ENCODE measurements around the gene DNAJC11.

Gene DNAJC11

DNA sequence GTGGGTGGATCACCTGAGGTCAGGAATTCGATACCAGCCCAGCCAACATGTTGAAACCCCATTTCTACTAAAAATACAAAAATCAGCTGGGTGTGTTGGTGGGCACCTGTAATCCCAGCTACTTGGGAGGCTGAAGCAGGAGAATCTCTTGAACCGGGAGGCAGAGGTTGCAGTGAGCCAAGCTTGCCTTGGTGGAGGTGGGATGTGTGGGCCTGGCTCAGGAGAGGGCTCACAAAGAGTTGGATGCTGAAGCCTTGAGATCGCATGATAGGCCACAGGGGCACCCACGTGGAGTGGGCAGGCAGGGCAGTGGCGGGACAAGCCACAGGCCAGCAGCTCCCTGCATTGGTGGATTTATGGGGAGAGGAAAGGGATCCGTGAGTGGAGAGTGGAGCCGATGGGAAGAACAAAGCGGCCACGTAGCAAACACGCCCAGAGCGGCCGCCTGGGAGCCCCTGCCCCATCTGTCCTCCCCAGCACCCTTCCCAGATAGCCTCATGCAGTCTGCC, 72.6 kb downstream of the DNAJC11 start:
- CTCF ChIA-PET, result interaction anchor here (3.5 kb wide), 1 partner anchor 17 kb away, joined by 17 read pairs; no protein-coding TSS in a partner anchor
- POLR2A ChIA-PET, result no interaction called here
- TF ChIP-seq, protein P1, sequence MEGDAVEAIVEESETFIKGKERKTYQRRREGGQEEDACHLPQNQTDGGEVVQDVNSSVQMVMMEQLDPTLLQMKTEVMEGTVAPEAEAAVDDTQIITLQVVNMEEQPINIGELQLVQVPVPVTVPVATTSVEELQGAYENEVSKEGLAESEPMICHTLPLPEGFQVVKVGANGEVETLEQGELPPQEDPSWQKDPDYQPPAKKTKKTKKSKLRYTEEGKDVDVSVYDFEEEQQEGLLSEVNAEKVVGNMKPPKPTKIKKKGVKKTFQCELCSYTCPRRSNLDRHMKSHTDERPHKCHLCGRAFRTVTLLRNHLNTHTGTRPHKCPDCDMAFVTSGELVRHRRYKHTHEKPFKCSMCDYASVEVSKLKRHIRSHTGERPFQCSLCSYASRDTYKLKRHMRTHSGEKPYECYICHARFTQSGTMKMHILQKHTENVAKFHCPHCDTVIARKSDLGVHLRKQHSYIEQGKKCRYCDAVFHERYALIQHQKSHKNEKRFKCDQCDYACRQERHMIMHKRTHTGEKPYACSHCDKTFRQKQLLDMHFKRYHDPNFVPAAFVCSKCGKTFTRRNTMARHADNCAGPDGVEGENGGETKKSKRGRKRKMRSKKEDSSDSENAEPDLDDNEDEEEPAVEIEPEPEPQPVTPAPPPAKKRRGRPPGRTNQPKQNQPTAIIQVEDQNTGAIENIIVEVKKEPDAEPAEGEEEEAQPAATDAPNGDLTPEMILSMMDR (IDR thresholded peaks at IDR 0.05; ENCODE audit: insufficient read depth, low read length, missing control alignments), result no peak
- DNase-seq (ENCODE audit: low read depth, low spot score), result no peak
- H3K4me3 ChIP-seq (ENCODE audit: low read depth, low read length), result no peak overlapping the region

DNA sequence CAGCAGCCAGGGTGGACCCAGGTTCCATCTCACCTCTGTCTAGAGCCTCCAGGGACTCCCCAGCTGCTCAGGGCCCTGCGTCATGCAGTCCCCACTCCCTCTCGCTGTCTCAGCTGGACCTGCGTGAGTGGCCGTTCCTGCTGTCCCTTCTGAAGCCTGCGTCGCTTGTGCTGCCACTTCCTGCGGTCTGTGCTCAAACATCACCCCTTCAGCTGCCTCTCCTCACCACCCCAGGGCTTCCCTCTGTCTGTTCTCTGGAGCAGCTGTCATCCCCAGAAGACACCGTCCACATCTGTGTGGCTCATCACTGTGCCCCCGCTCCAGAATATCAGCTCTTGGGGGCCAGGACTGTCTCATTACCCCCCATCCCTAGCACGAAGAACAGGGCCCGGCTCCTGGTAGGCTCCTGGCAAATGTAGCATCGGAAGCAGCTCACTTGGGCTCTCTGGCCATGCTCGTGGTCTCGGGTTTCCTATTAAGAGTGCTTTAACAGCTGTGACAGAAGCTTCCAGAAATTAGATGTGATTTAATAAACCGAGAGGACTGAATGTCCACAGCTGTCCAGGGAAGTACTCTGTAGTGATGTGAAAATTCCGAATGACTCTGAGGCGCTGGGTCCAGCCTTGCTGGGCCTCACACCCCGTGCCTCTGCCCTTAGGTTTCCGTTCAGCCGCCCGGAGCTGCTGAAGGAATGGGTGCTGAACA, 73.6 kb downstream of the DNAJC11 start:
- CTCF ChIA-PET, result interaction anchor here (1.1 to 3.5 kb wide), 2 partner anchors 18 to 27 kb away, joined by 3 to 17 read pairs; no protein-coding TSS in a partner anchor
- DNase-seq (ENCODE audit: low read depth, low spot score), result no peak
- POLR2A ChIA-PET, result no interaction called here
- TF ChIP-seq, protein P1 (IDR thresholded peaks at IDR 0.05; ENCODE audit: insufficient read depth, low read length, missing control alignments), result no peak
- H3K4me3 ChIP-seq (ENCODE audit: low read depth, low read length), result no peak overlapping the region

DNA sequence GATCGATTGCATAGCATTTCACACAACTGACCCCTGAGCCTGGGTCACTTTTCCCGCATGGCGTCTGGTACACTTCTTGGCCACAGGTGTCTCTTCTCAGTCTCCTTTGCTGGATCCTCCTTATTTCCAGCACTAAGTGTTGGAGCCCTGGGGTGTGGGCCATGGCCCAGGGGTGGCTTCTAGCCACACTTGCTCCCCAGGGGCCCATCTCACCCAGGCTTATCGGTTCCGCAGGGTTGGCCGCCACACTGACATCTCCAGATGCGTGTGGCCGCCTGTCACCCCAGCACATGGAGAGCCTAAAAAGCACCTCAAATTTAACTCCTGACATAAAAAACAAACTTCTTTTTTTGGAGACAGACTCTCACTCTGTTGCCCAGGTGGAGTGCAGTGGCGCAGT, 74.6 kb downstream of the DNAJC11 start:
- POLR2A ChIA-PET, result no interaction called here
- TF ChIP-seq, protein P1 (IDR thresholded peaks at IDR 0.05; ENCODE audit: insufficient read depth, low read length, missing control alignments), result no peak
- H3K4me3 ChIP-seq (ENCODE audit: low read depth, low read length), result no peak overlapping the region

DNA sequence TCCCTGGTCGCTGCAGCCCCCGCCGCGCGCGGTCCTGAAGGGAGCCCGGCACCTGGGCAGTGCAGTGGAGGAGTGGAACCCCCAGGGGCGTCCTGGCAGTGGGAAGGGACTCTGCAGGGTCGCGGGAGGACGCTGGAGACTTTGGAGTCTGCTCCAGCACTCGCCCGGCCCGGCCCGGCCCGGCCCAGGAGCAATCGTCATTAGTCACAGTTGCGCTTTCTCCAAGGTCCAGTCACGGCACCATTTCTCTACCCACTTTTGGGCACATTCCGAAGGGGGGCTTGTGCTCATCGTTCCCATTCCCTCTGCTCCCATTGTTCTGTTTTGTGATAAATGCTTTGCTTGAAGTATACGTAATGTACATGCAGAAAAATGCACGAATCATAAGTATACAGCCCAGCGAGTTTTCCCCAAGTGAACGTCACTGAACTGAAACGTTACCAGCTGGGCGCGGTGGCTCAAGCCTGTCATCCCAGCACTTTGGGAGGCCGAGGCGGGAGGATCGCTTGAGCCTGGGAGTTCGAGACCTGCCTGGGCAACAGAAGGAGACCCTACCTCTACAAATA, 75.9 kb downstream of the DNAJC11 start:
- TF ChIP-seq, protein P1 (IDR thresholded peaks at IDR 0.05; ENCODE audit: insufficient read depth, low read length, missing control alignments), result no peak
- ChIA-PET POLR2A (no interaction called here), CTCF (interaction anchor here (1.2 to 3.5 kb wide), 3 partner anchors 9 to 71 kb away, joined by 3 to 17 read pairs (median 4); partner anchors contain the start of gene TAS1R1)
- peak overlapping the region; percentile 70 for H3K4me3 ChIP-seq (ENCODE audit: low read depth, low read length)
- no peak for DNase-seq (ENCODE audit: low read depth, low spot score)

More for the DNA sequence above, 74.6 kb downstream of the DNAJC11 start:
- CTCF ChIA-PET, result interaction anchor here (1.7 to 3.5 kb wide), 2 partner anchors 19 to 72 kb away, joined by 4 to 17 read pairs; partner anchors contain the start of gene TAS1R1
- DNase-seq (ENCODE audit: low read depth, low spot score), result no peak

DNA sequence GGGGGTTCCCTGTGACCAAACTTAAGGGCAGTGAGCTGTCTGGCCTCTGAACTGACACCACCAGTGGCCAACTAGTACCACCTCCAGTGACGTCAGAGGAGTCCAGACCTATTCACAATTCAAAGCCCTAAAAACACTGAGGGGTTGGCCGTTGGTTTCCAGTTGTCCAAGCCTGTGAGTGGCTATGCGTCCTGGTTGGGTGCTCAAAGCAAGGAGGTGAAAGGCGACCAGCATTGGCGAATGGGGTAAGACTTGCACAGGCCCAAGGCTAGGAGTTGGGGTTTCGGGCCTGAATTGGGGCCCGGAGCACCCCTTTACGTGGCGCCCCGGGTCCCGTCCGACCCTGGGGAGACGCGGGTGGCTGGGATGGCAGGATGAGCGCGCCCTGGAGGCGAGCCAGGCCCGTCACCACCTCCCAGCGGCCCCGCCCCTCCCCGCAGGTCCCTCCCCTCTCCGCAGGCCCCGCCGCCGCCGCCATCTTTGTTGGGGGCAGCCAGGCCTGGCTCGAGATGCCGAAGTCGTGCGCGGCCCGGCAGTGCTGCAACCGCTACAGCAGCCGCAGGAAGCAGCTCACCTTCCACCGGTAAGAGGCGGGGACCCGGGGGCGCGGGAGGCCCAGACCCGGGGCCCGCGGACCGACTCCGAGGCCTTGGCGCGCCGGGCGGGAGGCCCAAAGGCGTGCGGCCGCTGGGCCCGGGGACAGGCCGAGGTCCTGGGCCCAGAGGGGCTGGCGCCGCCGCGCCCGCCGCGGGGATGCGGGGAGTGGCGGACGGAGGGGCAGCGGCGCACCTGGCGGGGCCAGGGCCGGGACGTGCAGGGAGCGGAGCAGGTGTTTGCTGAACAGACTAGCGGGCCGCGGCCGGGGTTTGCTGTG, 76.7 kb downstream of the DNAJC11 start, which contains the start of gene THAP3:
Gene THAP3, plus strand, starts transcription at position 159 of the 874 bp plus-strand sequence. Its CDS starts 351 bp downstream, at position 510.
- TF ChIP-seq, protein P1 (IDR thresholded peaks at IDR 0.05; ENCODE audit: insufficient read depth, low read length, missing control alignments), result no peak
- ChIA-PET POLR2A (interaction anchor here (0.6 kb wide), 1 partner anchor 9 kb away, joined by 3 read pairs; no protein-coding TSS in a partner anchor), CTCF (interaction anchor here (0.6 to 1.2 kb wide), 3 partner anchors 10 to 503 kb away, joined by 3 read pairs; no protein-coding TSS in a partner anchor)

More for the DNA sequence above, 76.7 kb downstream of the DNAJC11 start, which contains the start of gene THAP3:
- H3K4me3 ChIP-seq (ENCODE audit: low read depth, low read length), result peak within 1 kb of the TSS; percentile 70
- DNase-seq (ENCODE audit: low read depth, low spot score), result no peak
